ENCODE results near the gene GNB5. TPM values are rescaled to one million over a fixed set of nuclear protein-coding genes. Genes with fewer than 3 reads are reported as not detected.
A peak's percentile ranks its signal among the peaks of the same experiment; 100 is the strongest.
"Not testable (repeated sequence)": the region's sequence is repeated elsewhere in the genome, so short reads cannot be mapped to it uniquely, and the experiment has no call there.

The GNB5 gene
- total RNA-seq, 2 experiments from 2014 or later, result 36.1 to 40.5 TPM

- ATAC-seq (ENCODE audit: low read depth) (peak; percentile 86), DNase-seq (peak; percentile 93)
- no peaks in the 10 kb centered on the region for H3K9me3 Mint-ChIP-seq
- peaks cover 3% of the 10 kb centered on the region for H3K36me3 Mint-ChIP-seq
- H3K27ac Mint-ChIP-seq, result peak overlapping the region; percentile 92
- POLR2A ChIA-PET, result interaction anchor here (0.8 to 2.9 kb wide), 17 partner anchors 8 to 499 kb away, joined by 3 to 23 read pairs (median 5); partner anchors contain the start of genes ATOSA, LEO1 and TMOD3
- H3K4me1 Mint-ChIP-seq, result peaks cover 28% of the 10 kb centered on the region
- peak overlapping the region; percentile 90 for H3K4me3 Mint-ChIP-seq
- H3K27me3 Mint-ChIP-seq, result peaks cover 6% of the 10 kb centered on the region
These were observed 11.7 kb downstream of the GNB5 start for GRCh38 chr15:52179278-52180195.

DNA sequence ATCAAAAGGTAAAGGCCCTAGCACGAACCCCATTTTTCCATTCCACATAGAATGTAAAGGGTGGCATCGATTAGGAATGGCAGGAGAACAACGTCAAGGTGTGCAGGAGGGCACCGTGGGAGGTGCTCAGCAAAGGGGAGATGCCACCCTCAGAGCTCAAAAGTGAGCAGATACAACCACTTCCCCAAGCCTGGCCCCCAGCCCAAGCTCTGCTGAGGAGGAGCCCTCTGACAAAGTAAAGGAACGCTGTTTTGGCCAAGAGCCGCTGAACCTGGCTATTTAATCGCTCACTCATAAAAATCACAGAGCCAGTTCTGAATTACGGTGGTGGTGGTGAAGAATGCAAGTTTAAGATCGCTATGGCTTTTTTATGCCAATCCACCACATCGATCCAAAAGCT, 12.4 kb downstream of the GNB5 start:
- ATAC-seq (ENCODE audit: low read depth) (no peak), DNase-seq (no peak)
- peaks cover 6% of the 10 kb centered on the region for H3K27me3 Mint-ChIP-seq
- H3K4me1 Mint-ChIP-seq, result peaks cover 31% of the 10 kb centered on the region
- no peaks in the 10 kb centered on the region for H3K9me3 Mint-ChIP-seq
- peak overlapping the region; percentile 90 for H3K4me3 Mint-ChIP-seq
- peak overlapping the region; percentile 89 for H3K27ac Mint-ChIP-seq
- H3K36me3 Mint-ChIP-seq, result peaks cover 3% of the 10 kb centered on the region
- POLR2A ChIA-PET, result interaction anchor here (0.6 to 2.9 kb wide), 13 partner anchors 8 to 441 kb away, joined by 3 to 23 read pairs (median 5); partner anchors contain the start of genes LEO1 and LYSMD2

DNA sequence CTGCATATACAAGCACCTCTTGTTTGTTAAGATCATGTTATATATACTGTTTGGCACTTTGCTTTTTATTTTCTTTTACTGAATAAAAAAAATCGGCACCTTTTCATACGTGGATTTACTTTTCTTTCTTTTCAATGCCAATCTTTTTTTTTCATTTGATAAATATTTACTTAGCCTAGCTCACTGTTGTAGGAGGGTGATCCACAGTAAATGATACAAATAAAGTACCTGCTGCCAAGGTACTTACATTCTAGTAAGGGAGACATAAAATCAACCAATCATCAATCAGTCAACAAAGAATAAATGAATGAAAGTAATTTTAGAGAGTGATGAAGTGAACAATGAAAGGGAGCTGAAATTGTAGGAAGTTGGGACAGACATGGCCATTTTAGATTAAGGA, 18.3 kb downstream of the GNB5 start:
- POLR2A ChIA-PET, result interaction anchor here (0.6 kb wide), 1 partner anchor 15 kb away, joined by 3 read pairs; no protein-coding TSS in a partner anchor
- no peaks in the 10 kb centered on the region for H3K27me3 Mint-ChIP-seq
- ATAC-seq (ENCODE audit: low read depth), result no peak
- H3K4me1 Mint-ChIP-seq, result peaks cover 26% of the 10 kb centered on the region
- H3K9me3 Mint-ChIP-seq, result peaks cover 3% of the 10 kb centered on the region
- no peak overlapping the region for H3K4me3 Mint-ChIP-seq
- DNase-seq, result no peak
- no peak overlapping the region for H3K27ac Mint-ChIP-seq
- H3K36me3 Mint-ChIP-seq, result peaks cover 17% of the 10 kb centered on the region

DNA sequence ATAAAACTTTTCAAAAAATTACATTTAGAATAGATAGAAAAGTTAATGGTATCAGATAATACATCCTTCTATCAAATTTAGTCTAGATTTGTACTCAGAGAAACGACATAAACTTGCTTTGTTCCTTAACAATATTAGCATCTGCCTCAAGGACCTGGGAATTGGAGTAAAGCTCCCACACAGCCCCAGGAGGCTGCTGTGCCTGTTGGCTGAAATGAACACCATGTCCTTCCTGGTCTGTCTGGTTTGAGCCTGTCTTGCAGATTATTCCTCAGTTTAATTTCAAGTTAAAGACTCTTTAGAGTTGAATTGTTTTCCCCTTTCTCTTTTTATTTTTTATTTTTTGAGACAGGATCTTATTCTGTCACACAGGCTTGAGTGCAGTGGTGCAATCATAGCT, 19.4 kb downstream of the GNB5 start:
- Mint-ChIP-seq H3K9me3 (peaks cover 3% of the 10 kb centered on the region), H3K4me1 (peaks cover 26% of the 10 kb centered on the region), H3K36me3 (peaks cover 16% of the 10 kb centered on the region), H3K27me3 (no peaks in the 10 kb centered on the region), H3K4me3 (no peak overlapping the region), H3K27ac (no peak overlapping the region)
- ATAC-seq (ENCODE audit: low read depth) (no peak), DNase-seq (no peak)
- POLR2A ChIA-PET, result interaction anchor here (2.0 kb wide), 1 partner anchor 8 kb away, joined by 13 read pairs; no protein-coding TSS in a partner anchor

DNA sequence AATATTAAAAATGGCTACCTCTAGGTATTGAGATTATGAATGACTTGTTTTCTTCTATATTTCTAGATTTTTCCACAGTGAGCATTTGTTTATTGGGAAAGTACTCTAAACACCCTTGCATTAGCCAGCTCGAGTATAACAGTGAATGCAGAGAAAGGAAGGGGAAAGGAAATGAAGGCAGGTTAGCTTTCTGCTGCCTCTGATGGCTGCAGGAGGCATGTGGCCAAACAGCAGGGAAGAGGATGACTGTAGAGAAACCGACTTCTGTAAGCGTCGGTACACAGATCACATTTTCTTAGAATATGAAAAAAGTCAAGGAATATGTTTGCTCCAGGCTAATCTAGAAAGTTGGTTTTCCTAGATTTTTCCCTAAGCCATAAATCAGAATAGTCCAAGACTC, 19.8 kb downstream of the GNB5 start:
- peak overlapping the region; percentile 49 for H3K4me3 Mint-ChIP-seq
- H3K36me3 Mint-ChIP-seq, result peaks cover 19% of the 10 kb centered on the region
- no peaks in the 10 kb centered on the region for H3K27me3 Mint-ChIP-seq
- peaks cover 25% of the 10 kb centered on the region for H3K4me1 Mint-ChIP-seq
- POLR2A ChIA-PET, result interaction anchor here (0.7 to 2.0 kb wide), 2 partner anchors 8 to 13 kb away, joined by 3 to 13 read pairs; no protein-coding TSS in a partner anchor
- ATAC-seq (ENCODE audit: low read depth) (peak; percentile 89), DNase-seq (no peak)
- peak overlapping the region; percentile 37 for H3K27ac Mint-ChIP-seq
- H3K9me3 Mint-ChIP-seq, result peaks cover 3% of the 10 kb centered on the region

DNA sequence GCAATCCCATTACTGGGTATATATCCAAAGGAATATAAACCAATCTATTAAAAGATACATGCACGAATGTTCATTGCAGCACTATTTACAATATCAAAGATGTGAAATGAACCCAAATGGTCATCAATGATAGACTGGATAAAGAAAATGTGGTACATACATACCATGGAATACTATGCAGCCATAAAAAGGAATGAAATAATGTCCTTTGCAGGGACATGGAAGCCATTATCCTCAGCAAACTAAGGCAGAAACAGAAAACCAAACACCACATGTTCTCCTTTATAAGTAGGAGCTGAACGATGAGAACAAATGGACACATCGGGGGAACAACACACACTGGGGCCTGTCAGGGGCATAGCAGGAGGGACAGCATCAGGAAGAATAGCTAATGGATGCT, 21.0 kb downstream of the GNB5 start:
- ATAC-seq (ENCODE audit: low read depth); DNase-seq; H3K4me3 Mint-ChIP-seq; H3K27me3 Mint-ChIP-seq; H3K27ac Mint-ChIP-seq; H3K9me3 Mint-ChIP-seq: not testable (repeated sequence)
- Mint-ChIP-seq H3K4me1 (peaks cover 23% of the 10 kb centered on the region), H3K36me3 (peaks cover 17% of the 10 kb centered on the region)
- POLR2A ChIA-PET, result interaction anchor here (0.7 to 2.0 kb wide), 2 partner anchors 9 to 28 kb away, joined by 3 to 13 read pairs; no protein-coding TSS in a partner anchor

DNA sequence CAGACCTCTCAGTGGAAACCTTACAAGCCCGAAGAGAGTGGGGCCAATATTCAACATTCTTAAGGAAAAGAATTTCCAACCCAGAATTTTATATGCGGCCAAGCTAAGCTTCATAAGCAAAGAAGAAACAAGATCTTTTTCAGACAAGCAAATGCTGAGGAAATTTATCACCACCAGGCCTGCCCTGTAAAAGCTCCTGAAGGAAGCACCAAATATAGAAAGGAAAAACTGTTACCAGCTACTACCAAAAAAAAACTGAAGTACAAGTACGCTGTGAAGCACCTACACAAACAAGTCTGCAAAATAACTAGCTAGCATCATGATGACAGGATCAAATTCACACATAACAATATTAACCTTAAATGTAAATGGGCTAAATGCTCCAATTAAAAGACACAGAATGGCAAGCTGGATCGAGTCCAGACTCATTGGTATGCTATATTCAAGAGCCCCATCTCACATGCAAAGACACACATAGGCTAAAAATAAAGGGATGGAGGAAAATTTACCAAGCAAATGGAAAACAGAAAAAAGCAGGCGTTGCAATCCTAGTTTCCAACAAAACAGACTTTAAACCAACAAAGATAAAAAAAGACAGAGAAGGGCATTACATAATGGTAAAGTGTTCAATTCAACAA, 25.6 kb downstream of the GNB5 start:
- H3K27ac Mint-ChIP-seq; H3K4me3 Mint-ChIP-seq; POLR2A ChIA-PET; H3K9me3 Mint-ChIP-seq; ATAC-seq (ENCODE audit: low read depth); DNase-seq; H3K27me3 Mint-ChIP-seq: not testable (repeated sequence)
- Mint-ChIP-seq H3K36me3 (peaks cover 13% of the 10 kb centered on the region), H3K4me1 (peaks cover 18% of the 10 kb centered on the region)

DNA sequence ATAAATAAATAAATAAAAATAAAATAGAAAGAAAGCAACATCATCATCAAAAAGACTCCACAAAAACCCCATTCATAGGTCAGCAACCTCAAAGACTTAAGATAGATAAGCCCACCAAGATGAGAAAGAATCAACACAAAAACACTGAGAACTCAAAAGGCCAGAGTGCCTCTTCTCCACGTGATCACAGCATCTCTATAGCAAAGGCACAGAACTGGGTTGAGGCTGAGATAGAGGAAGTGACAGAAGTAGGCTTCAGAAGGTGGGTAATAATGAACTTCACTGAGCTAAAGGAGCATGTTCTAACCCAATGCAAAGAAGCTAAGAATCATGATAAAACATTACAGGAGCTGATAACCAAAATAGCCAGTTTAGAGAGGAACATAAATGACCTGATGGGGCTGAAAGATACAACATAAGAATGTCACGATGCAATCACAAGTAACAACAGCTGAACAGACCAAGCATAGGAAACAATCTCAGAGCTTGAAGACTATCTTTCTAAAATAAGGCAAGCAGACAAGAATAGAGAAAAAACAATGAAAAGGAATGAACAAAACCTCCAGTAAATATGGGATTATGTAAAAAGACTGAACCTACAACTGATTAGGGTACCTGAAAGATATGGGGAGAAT, 26.4 kb downstream of the GNB5 start:
- no peaks in the 10 kb centered on the region for H3K27me3 Mint-ChIP-seq
- POLR2A ChIA-PET, result no interaction called here

GRCh38 chr15:52163321-52164190, 27.6 kb downstream of the GNB5 start:
- Mint-ChIP-seq H3K9me3 (no peaks in the 10 kb centered on the region), H3K4me3 (no peak overlapping the region), H3K27me3 (no peaks in the 10 kb centered on the region), H3K27ac (no peak overlapping the region), H3K4me1 (peaks cover 10% of the 10 kb centered on the region), H3K36me3 (peaks cover 14% of the 10 kb centered on the region)
- peak; percentile 33 for ATAC-seq (ENCODE audit: low read depth)
- no peak for DNase-seq
- POLR2A ChIA-PET, result no interaction called here

More for the DNA sequence above, 26.4 kb downstream of the GNB5 start:
- no peak overlapping the region for H3K4me3 Mint-ChIP-seq
- peaks cover 12% of the 10 kb centered on the region for H3K36me3 Mint-ChIP-seq
- H3K4me1 Mint-ChIP-seq, result peaks cover 12% of the 10 kb centered on the region
- peak; percentile 58 for ATAC-seq (ENCODE audit: low read depth)
- peaks cover 1% of the 10 kb centered on the region for H3K9me3 Mint-ChIP-seq
- H3K27ac Mint-ChIP-seq, result no peak overlapping the region
- no peak for DNase-seq

DNA sequence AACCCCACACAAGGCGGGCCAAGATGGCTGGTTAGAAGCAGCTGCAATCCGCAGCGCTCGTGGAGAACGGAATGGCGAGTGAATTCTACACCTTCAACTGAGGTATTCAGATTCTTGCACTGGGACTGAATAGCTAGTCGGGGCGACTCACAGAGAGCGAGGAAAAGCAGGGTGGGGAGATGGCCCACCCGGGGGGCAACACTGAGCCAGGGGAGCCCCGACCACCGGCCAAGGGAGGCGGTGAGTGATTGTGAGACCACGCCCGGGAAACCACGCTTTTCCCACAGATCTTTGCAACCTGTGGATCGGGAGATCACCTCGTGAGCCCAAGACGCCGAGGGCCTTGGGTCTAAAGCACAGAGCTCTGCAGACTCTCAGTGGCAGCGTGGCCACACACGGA, 28.3 kb downstream of the GNB5 start:
- Mint-ChIP-seq H3K27me3 (no peaks in the 10 kb centered on the region), H3K4me1 (peaks cover 10% of the 10 kb centered on the region), H3K9me3 (no peaks in the 10 kb centered on the region), H3K27ac (no peak overlapping the region), H3K36me3 (peaks cover 11% of the 10 kb centered on the region), H3K4me3 (no peak overlapping the region)
- no peak for ATAC-seq (ENCODE audit: low read depth)
- no peak for DNase-seq
- POLR2A ChIA-PET, result no interaction called here

DNA sequence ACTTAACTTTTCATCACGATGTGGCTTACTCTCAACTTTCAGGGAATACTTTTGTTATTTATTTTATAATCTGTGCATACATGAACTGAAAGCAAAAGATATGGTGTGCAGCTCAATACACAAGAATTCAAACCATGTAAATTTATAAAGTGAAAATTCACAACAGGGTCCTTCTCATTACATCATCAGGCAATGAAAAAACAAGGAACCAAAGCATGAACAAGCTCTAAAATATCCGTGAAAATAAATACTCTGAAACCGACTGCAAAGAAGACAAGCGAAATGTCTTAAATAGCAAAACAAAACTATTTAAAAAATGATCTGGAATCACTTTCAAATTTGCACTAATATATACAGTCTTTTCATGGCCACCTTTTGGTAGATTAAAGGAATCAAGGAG, 28.9 kb downstream of the GNB5 start:
- no peaks in the 10 kb centered on the region for H3K9me3 Mint-ChIP-seq
- H3K27ac Mint-ChIP-seq, result no peak overlapping the region
- H3K36me3 Mint-ChIP-seq, result peaks cover 11% of the 10 kb centered on the region
- peaks cover 10% of the 10 kb centered on the region for H3K4me1 Mint-ChIP-seq
- DNase-seq, result no peak
- POLR2A ChIA-PET, result no interaction called here
- no peak overlapping the region for H3K4me3 Mint-ChIP-seq
- H3K27me3 Mint-ChIP-seq, result no peaks in the 10 kb centered on the region
- no peak for ATAC-seq (ENCODE audit: low read depth)

DNA sequence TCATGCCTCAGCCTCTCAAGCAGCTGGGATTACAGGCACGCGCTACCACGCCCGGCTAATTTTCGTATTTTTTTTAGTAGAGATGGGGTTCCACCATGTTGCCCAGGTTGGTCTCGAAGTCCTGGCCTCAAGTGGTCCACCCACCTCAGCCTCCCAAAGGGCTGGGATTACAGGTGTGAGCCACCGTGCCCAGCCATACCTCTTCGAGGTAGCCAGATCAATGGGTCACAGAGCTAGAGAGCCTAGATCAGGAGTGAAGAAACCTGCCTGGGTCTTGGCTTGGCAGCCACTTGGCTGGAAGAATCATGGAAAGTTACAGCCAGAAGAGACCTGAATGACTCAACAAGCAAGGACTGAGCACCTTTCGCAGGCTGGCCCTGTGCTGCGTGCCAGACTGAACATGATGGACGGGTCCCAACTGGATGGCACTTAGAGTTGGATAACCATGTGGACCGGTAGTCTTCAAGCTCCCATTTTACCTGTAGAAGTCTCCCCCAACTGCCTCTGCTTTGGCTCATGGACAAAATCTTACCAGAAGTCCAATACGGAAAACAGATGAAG, 29.7 kb downstream of the GNB5 start:
- DNase-seq (no peak), ATAC-seq (ENCODE audit: low read depth) (no peak)
- Mint-ChIP-seq H3K27me3 (no peaks in the 10 kb centered on the region), H3K27ac (no peak overlapping the region), H3K4me3 (no peak overlapping the region), H3K4me1 (peaks cover 9% of the 10 kb centered on the region), H3K36me3 (peaks cover 7% of the 10 kb centered on the region), H3K9me3 (no peaks in the 10 kb centered on the region)
- POLR2A ChIA-PET, result no interaction called here
